Medulla oblongata (tissue), 1 donor: ENCODE data around the gene GBGT1.
"Not testable (repeated sequence)": the region's sequence is repeated elsewhere in the genome, so short reads cannot be mapped to it uniquely, and the experiment has no call there.

Source experiments
- DNase-seq: peaks from one replicate; pipeline ENCODE4 v3.0.0-alpha.2; 2015; ENCODE audit errors: extremely low spot score

The GBGT1 gene

DNA sequence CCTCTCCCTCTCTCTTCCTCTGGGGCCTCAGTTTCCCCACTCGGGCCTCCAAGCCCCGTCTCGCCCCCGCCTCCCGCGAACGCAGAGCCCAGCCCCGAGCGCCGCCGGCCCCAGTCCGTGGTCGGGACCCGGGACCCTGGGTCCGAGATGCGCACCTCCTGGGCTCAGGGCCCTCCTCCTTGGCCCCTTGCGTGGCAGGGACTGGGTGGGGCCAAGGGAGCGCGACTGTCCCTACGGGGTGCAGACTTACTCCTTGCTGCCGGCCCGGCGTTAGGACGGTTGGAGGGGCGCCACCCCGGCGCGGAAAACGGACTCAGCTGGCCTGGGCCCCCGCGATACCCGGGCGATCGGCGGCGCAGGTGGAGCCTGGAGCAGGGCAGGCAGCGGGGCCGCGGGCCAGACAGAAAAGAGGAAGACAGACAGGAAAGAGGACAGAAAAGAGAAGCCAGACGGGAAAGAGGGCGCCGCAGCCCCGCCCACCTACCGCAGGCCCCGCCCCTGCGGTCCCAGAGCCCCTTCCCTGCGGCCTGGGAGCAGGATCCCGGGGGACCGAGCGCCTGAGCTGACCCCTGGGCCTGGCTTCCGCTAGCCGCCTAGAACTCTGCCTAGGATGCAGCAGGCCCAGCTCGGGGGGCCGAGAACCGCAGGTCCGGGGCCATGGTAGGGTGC is at the start of gene GBGT1:
Gene GBGT1 (minus strand): TSS at position 411 of the 669 bp plus-strand sequence. CDS start 1,502 bp downstream, outside the sequence.
- peak; percentile 49 for DNase-seq

DNA sequence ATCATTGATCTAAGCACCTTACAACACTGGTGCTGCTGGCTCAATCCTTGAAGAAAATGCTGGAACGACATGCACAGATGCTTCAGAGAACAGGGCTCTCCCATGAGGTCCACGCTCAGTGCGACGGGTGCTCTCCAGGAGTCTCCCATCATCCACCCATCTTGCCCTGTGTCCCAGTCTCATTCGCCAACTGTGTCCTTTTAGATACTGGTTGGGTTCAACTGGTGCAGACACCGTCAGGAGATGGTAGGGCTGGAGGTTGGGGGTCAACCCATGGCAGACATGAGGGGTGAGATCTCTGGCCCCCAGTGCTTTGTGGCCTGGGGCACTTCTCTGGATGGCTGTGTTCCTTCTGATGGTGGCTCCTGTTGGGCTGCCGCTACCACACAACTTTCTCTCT is 46.9 kb upstream of the GBGT1 start:
- DNase-seq = no peak

DNA sequence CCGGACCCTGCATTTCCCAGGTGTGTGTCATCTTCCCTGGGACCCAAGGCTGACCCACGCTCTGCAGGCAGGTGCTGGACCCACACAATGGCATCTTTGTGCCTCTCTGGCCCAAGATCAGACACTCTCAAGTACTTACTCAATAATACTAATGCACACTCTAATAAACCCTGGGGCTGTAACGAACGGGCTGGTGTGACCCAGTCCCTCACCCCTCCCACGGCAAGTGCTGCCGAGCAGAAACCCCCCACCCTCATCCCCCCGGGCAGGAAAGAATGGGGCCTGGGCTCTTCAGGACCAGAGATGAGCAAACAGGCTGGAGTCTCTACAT is 46.5 kb upstream of the GBGT1 start:
- DNase-seq = no peak

DNA sequence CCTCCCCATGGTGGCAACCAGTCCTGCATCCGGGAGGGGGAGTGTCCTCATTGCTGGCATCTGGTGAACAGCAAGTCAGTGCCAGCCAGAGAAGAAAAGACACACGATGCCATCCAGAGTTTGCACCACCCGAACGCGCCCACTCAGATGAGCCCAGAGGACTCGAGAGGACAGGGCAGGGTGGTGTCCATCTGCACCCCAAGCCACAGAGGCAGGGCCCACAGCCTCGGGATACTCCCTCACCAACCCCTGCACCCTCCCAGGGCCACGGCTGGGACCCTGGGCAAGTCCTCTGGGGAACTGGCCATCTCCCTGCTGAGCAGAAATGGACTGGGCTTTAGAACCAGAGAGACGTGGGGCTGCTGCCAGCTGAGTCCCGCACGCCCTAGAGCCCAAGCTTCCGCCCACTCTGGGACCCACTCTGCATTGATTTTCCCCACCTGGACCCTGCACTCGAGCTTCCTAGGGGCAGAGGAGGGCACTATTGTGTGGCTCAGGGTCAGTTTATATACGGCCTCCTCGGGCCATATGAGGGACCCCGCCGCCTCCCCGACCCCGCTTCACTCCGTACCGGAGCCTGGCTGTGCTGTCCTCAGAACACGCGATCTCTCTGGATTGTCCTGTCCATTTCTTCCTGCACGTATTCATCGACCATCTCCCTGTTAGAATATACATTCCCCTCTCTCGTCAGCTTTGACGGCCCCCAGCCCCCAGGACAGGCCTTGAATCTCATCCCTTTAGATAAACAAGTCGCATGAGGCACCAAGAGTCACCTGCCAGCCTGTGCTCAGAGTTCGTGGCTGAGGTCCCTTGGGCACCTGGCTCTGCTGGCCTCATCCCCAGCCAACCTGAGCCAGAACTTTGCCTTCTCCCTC is 45.9 kb upstream of the GBGT1 start:
- DNase-seq = not testable (repeated sequence)

DNA sequence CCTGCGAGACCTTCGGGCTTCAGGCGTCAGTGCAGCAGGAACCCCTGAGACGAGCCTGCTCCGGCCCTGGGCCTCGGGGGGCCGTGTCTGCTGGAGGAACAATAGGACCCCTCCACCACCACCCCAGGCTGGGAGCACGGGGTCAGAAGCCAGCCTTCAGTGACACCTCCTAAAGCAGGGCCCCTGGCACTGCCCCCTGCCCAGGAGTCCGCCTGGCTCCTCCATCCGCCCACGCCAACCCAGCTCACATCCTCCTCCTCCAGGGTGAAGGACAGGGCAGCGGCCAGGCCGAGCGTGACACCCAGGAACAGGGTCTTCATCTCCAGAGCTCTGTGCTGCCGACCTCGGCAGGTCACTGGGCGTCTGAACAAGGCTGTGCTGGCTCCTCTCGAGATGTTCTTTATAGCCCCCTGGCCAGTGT is 45.2 kb upstream of the GBGT1 start, which contains the start of gene OBP2B:
Gene OBP2B (minus strand): TSS at position 371 of the 421 bp plus-strand sequence. CDS start 51 bp downstream, at position 320.
- not testable (repeated sequence) for DNase-seq

DNA sequence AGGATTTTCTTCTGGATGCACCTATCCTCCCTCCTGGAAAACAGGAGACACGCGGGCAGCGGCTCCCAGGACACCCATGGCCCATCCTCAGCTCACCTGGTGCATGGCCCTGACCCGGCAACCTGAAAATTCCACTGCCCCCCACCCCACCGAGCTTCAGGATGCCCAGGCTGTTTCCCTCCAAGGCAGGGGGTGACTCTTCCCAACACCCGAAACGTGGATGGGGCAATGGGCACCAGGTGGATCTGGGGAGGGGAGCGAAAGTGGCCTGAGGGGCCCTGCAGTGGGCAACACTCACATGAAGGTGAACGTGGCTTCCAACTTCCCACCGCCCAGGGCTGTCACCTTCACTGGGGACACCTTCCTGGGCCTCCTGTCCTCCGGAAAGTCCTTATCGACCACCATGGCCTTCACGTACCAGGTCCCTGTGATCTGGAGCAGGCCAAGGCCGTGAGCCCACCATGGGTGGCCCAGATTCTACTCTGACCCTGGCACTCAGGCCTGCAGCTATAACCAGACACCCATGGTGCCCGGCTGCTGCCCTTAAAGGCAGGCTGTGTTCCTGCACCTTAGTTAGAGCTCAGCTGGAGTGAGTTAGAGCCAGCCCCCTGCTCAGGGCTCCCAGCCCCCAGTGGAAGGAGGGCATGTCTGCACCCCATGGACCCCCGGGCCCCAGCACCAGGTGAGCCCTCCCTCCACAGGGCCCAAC is 44.6 kb upstream of the GBGT1 start:
- DNase-seq = not testable (repeated sequence)

DNA sequence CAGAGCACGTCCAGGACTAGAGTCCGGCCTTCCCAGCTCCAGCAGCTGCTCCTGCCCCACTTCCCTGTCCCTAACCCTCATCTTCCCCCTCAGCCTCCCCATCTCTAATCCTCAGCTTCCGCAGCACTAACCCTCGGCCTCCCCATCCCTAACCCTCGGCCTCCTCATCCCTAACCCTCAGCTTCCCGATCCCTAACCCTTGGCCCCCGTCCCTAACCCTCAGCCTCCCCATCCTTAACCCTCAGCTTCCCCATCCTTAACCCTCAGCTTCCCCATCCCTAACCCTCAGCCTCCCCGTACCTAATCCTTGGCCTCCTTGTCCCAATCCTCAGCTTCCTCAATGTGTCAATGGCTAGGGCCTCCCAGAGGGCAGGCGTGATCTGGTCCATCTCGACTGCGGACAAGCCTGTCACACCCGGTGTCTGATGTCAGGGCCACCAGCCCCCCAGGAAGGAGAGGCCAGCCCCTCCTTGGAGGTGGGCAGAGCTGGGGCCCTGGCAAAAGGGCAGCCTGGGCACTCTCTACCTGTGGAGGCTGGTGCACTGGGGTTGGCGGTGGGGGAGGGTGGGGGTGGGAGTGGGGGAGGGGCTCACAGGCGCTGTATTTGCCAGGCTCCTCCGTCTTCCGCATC is 43.9 kb upstream of the GBGT1 start:
- DNase-seq = no peak

DNA sequence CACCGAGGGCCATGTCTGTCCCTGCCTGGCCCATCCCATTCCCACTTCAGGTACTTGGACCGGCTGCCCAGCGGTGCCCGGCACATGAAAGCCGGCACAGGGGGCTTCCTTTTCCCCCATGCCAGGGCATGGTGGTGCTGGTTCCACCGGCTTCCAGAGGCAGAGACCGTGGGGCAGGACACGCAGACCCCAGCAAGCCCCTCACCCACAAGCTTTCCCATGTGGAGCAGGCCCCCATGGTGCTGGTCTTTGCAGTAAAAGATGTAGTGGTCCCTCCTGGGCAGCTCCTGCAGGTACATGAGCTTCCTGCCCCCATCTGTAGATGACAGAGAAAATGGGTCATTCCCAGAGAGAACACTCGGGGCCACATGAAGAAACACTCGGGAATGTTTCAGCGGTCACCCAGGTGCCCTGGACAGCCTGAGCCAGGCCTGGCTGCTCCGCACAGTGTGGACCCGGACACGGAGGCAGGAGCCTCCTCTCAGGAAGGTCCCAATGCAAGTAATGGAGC is 43.4 kb upstream of the GBGT1 start:
- no peak for DNase-seq

DNA sequence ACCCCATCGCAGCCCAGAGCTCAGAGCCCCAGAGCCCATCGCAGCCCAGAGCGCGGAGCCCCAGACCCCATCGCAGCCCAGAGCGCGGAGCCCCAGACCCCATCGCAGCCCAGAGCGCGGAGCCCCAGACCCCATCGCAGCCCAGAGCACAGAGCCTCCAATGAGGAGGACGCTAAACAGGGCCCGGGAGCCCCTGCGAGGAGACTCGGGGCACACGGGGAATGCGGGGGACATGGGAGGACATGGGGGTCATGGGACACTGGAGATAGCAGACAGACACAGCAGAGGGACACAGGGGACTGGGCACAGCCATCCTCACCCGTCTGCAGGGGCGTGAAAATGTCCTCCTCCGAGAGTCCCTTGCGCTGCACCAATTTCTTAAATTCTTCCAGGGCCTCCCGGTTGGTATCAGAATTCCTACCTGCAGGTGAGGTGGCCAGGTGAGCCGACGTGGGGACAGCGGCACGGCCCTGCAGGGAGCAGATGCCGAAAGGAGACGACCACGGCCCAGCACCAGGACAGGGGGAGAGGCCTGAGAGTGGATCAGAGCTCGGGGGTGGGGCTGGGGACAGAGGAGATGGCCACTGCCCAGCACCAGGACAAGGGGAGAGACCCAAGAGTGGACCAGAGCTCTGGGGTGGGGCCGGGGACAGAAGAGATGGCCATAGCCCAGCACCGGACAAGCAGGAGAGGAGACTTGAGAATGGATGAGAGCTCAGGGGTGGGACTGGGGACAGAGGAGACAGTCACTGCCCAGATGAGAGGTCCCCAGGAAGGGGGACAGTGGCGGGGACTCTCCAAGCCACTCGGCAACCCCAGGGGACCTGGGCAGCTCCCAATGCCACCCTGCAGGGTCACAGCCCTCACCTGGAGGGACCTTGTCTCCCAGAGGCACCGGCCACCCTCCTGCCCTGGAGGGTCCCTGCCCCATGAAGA is 42.5 kb upstream of the GBGT1 start:
- no peak for DNase-seq

DNA sequence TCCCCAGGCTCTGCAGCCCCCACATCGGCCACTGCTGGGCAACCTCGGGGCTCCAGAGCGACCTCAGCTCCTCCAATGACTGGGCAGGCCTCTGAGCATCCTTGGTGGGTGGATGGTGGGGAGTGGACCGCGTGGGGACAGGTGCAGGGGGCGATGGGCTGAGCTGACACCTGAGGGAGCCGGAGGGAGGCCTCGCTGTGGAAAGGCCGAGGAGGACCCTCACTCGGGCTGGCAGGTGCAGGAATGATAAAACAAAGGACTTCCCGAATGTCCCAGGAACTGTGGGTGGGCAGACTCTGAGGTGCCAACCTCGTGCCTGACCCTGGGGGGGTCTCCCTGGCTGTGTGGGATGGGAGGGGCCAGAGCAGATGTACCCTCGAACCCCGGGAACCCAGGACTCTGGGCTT is 41.8 kb upstream of the GBGT1 start:
- not testable (repeated sequence) for DNase-seq

DNA sequence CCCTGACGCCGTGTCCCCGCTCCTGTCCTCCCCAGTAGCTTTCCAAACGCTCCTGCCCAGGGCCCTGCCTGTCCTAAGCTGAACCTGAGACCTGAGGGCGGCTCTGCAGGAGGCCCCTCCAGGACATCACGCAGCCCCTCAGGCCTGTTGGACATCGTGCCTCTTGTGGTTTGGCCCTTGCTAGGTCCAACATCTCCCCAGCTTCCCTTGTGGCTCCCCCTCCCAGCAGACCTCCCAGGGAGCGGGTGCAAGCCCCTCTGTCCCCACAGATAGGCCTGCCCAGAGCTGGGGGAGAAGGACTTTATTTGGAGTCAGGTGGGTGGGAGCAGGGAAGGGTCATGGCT is 41.3 kb upstream of the GBGT1 start:
- DNase-seq = no peak

DNA sequence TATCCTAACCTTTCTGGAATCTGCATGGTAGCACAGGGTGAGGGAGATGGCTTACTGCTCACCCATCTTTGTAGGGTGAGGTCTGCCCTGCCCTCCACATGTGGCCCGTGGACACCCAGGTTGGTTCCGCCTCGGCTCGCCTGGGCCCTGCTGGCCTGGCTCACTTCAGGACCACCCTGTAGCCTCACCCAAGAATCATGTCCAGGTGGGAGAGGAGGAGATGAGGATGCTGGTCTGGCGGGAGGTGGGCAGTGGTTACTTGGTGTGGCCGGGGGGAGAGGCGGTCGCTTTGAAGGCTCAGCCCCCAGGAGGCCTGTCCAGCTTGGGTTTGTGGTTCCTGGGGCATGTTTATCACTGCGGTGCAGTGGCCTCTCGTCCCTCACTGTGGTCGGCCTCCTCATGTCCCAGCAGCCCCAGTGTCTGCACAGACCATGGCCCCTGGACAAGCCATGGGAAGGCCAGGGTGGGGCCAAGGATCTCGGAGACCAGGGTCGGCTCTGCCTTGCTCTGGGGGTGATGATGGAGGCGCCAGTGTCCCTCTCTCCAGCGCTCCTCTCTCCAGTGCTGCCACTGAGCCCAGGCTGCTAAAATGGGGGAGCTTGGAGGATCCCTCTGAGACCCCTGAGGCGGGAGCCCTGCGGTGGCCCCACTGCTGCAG is 40.8 kb upstream of the GBGT1 start:
- no peak for DNase-seq

DNA sequence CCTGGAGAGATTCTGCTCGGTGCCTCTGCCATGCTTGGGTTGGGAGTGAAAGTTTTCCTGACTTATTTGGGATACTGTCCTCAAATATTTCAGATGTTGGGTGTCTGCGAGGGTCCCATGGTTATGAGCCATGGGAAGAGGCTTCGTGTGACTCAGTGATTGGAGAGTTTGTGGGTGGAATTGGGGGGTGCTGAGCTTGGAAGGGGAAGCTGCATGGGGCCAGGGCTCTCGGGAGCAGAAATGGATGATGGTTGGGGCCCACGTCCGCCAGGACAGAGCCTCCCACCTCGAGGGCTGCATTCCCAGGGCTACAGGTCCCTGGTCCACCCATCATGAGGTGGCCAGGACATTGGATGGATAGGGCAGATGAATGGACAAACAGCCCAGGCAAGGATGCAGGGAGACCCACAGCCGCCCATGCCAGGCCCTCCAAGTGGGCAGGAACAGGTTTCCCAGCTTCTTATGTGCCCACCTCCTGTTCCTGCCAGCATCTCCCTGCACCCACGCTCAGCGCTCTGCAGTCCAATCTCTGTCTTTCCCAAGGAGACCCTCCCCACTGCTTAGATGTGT is 39.9 kb upstream of the GBGT1 start:
- DNase-seq = no peak

DNA sequence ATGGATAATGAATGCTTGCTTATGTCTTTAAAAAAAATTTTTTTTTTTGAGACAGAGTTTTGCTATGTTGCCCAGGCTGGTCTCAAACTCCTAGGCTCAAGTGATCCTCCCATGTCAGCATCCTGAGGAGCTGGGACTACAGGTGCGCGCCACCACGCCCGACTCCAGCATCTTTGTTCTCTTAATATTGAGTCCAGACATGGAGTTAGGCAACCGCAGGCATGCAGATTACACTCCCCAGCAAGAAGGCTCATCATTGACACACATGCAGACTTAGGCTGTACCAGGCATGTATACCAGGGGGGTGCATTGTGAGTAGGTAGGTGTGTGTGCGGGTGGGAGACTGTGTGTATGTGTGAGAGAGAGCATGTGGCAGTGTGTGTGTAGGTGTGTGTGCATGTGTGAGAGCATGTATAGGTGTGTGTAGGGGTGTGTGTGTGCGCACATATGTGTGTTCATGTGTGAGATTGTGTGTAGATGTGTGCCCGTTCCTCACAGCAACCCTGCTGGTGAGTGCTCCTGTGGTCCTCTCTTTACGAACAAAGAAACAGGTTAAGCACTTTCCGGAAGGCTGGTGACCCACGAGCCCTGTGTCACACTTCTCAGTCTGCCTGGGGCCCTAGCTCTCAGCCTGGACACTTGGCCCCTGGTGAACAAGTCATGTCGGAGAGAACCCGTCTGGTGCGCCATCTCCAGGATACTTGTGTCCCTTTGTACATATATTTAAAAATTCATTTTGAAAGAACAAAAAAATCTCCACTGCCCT is 39.2 kb upstream of the GBGT1 start:
- DNase-seq = no peak

DNA sequence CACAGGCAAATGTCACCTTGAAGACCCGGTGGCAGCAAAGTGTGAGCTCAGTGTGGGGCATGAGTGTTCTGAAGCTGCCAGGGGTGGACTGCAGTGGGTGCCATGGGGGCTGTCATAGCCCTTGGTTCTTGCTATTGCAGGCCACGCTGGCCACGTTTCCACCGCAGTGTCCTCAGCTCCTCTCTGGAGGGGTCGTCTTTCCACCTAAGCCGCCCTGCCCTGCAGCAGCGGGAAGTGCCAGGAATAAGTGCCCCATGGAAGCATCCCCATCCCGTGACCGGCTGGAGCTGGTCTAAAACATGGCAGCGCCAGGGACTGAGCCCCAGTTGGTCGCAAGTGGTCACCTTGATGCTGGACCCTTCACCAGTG is 38.4 kb upstream of the GBGT1 start:
- DNase-seq = no peak

DNA sequence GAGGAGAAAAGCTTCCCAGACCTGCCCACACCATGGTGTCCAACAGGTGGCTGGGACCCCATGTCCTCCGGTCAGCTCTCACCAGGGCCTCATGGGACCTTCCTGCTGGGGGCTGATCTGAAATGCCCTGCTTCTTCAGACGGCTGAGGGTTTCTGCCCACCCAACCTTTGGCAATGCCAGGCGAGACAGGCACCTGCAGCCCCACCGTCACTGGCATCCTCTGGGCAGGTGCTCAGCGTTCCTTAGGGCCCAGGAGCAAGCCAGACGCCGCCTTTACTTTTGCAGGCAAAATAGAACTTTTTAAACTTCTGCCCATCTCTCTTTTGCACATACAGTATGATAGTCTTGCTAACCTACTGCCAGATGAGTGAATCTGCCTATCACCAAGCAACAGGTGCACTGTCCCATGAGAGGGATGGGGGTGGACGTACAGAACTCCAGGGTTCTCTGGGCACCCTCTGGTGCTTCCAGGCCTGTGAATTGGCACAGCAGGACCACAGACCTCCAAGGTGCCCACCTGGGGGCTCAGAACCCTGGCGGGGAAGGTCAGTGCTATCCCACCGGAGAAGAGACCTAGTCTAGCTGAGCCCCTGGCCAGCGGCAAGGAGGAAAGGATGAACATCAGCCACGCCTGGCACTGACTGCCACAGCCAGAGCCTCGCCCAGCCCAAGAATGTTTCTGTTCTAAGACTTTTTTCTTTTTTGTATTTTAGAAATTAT is 37.9 kb upstream of the GBGT1 start:
- DNase-seq = no peak

DNA sequence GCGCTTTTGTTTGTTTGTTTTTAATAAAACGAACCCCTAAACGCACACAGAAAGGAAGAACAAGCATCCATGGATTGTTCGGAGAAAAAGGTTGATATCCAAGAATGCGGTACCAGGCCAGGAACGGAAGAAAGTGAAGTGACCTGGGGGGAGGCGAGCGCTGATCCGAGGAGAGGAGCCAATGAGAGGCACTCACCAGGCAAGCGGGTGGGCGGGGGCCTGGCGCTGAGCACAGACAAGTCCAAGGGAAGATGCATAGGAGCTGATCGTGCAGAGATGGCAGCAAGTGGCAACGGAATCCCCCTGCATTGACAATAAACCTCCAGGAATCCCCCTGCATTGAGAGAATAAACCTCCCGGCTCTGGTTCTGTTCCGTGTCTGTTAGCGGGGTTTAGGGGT is 36.9 kb upstream of the GBGT1 start:
- DNase-seq = no peak

DNA sequence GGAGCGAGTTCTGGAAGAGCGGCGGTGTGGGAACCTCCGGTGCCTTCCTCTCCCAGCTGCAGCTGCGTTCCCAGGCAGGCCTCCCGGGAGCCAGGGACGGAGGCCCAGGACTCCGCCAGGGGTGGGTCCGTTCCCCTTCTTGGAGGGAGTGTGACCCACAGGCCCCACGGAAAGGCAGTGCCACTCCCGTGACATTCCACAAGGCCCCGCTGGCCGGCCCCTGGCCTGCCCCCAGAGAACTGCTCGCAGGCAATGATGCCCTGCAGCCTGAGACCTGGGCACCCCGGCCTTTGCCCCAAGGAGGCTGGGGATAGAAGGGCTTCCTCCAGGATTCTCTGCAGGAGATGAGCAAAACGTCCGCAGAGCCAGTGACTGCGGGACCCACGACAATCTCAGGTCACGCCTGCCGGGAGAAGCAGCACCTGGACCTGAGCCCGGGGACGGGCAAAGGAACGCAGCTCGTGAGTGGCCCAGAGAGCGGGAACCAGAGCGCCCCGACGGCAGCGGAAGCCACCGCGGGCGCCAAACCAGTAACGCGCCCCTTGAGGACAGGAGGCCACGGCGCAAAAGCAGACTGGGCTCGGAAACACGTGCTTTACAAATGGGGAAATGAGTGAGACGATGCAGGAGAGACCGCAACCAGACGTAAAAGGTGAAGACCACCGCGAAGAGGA is 36.1 kb upstream of the GBGT1 start:
- DNase-seq = peak; percentile 20
